Uterus (tissue), 2 donors: ENCODE results near the gene GADD45B.

Experiments
- POLR2A ChIP-seq, 2 donors: fragments of 450-650 bp; IDR thresholded peaks; one replicate each; pipeline ENCODE4 v1.6.1; 2016; ENCODE audit warnings: antibody characterized with exemption in 2 of 2, mild to moderate bottlenecking in 1 of 2, moderate library complexity in 1 of 2
- TF ChIP-seq, protein P1 (sequence below), 4 experiments: fragments of 200-600 bp in 2 of 4; fragments of 450-650 bp in 2 of 4; sonication (generic) in 2 of 4; IDR thresholded peaks; one replicate each; pipeline ENCODE4 v1.5.1; 2016 to 2019; ENCODE audit warnings: antibody characterized with exemption in 4 of 4, mild to moderate bottlenecking in 2 of 4, moderate library complexity in 1 of 4

DNA sequence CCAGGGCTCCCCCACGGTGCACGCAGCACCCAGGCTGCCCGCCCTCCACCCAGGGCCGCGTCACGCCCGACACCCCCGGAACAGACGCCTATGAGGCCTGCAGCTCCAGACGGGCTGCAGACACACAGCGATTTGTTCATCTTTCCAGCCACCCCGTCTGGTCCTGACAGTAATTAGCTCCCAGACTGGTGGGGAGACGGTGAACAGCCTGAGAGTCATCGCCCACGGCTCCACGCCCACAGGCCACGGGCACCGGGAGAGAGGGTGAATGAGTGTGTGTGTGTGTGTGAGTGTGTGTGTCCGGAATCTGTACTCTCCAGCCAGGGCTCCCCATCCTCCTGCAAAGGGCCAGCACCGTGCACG lies 18.1 kb downstream of the GADD45B start:
- TF ChIP-seq, protein P1, sequence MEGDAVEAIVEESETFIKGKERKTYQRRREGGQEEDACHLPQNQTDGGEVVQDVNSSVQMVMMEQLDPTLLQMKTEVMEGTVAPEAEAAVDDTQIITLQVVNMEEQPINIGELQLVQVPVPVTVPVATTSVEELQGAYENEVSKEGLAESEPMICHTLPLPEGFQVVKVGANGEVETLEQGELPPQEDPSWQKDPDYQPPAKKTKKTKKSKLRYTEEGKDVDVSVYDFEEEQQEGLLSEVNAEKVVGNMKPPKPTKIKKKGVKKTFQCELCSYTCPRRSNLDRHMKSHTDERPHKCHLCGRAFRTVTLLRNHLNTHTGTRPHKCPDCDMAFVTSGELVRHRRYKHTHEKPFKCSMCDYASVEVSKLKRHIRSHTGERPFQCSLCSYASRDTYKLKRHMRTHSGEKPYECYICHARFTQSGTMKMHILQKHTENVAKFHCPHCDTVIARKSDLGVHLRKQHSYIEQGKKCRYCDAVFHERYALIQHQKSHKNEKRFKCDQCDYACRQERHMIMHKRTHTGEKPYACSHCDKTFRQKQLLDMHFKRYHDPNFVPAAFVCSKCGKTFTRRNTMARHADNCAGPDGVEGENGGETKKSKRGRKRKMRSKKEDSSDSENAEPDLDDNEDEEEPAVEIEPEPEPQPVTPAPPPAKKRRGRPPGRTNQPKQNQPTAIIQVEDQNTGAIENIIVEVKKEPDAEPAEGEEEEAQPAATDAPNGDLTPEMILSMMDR (IDR thresholded peaks at IDR 0.05), result no peak
- no peak for TF ChIP-seq POLR2A (IDR thresholded peaks at IDR 0.05)
